ENCODE results near the gene UCN2. TPM values are rescaled to one million over a fixed set of nuclear protein-coding genes. Genes with fewer than 3 reads are reported as not detected.

UCN2 gene
- 3.1 and 3.7 TPM in 2 replicates for total RNA-seq

GRCh38 chr3:48563382-48563918, at the start of gene UCN2:
Gene UCN2, minus strand, starts transcription at chr3:48563781. Its CDS starts 657 bp downstream, at chr3:48563124.

GRCh38 chr3:48609088-48610005, 45.8 kb upstream of the UCN2 start, which contains the start of gene UQCRC1:
Gene UQCRC1, minus strand, starts transcription at chr3:48609646. Its CDS starts 26 bp downstream, at chr3:48609620.

GRCh38 chr3:48595075-48595525, 31.5 kb upstream of the UCN2 start, which contains the start of gene COL7A1:
Gene COL7A1, minus strand, starts transcription at chr3:48595329. Its CDS starts 170 bp downstream, at chr3:48595159.

GRCh38 chr3:48556796-48557626, 6.6 kb downstream of the UCN2 start, which contains the start of gene PFKFB4:
Gene PFKFB4, minus strand, starts transcription at chr3:48556803. Its CDS starts 26 bp downstream, at chr3:48556777.

Other genes starting within 250 kb of the UCN2 start
- gene SPINK8, start 230.1 kb downstream of the UCN2 start, total RNA-seq: not detected in 2 replicates
- not detected in 2 replicates for gene FBXW12, start 191.6 kb downstream of the UCN2 start, total RNA-seq
- gene PLXNB1, start 133.7 kb downstream of the UCN2 start, total RNA-seq: 17.3 and 36.2 TPM in 2 replicates
- 18.7 and 23.2 TPM in 2 replicates for gene CCDC51, start 123.7 kb downstream of the UCN2 start, total RNA-seq
- 309 and 375 TPM in 2 replicates for gene TMA7, start 123.5 kb downstream of the UCN2 start, total RNA-seq
- 4.3 and 5.9 TPM in 2 replicates for gene ATRIP, start 117.0 kb downstream of the UCN2 start, total RNA-seq
- gene SHISA5, start 59.6 kb downstream of the UCN2 start, total RNA-seq: 215 and 254 TPM in 2 replicates
- 19.4 and 22.6 TPM in 2 replicates for gene PFKFB4, start 7.0 kb downstream of the UCN2 start, total RNA-seq
- 52.5 and 104 TPM in 2 replicates for gene COL7A1, start 31.5 kb upstream of the UCN2 start, total RNA-seq
- gene UQCRC1, start 45.9 kb upstream of the UCN2 start, total RNA-seq: 388 and 454 TPM in 2 replicates
- gene TMEM89, start 58.0 kb upstream of the UCN2 start, total RNA-seq: not detected in 2 replicates
- 19.7 and 73.9 TPM in 2 replicates for gene SLC26A6, start 71.7 kb upstream of the UCN2 start, total RNA-seq
- 2.8 and 5.0 TPM in 2 replicates for gene CELSR3, start 99.1 kb upstream of the UCN2 start, total RNA-seq
- gene NCKIPSD, start 122.1 kb upstream of the UCN2 start, total RNA-seq: 29.9 and 38.8 TPM in 2 replicates
- 44.0 and 69.0 TPM in 2 replicates for gene IP6K2, start 153.4 kb upstream of the UCN2 start, total RNA-seq

Measured in epithelial cell of alveolus of lung (primary cell).